ENCODE measurements around the gene CHD2.

The CHD2 gene

GRCh38 chr15:93046721-93047120 lies 146.6 kb downstream of the CHD2 start:
- Histone ChIP-seq H3K9me3 (ENCODE audit: control insufficient read depth in 1 of 2, low read length in 2 of 2) (peaks cover 0 to 6% of the 10 kb centered on the region in 2 donors), H3K4me3 (ENCODE audit: low read depth in 1 of 2, low read length in 2 of 2) (no peak overlapping the region), H3K4me1 (ENCODE audit: control insufficient read depth in 1 of 2, insufficient read depth in 2 of 2, low read length in 2 of 2) (peaks cover 0 to 62% of the 10 kb centered on the region in 2 donors), H3K36me3 (ENCODE audit: control insufficient read depth in 1 of 2, insufficient read depth in 2 of 2, low read length in 2 of 2) (peaks cover 6 to 68% of the 10 kb centered on the region in 2 donors), H3K27me3 (ENCODE audit: low read depth, low read length) (no peaks in the 10 kb centered on the region), H3K27ac (ENCODE audit: low read length) (no peak overlapping the region)

- no peak overlapping the region for H3K4me3 ChIP-seq (ENCODE audit: low read depth in 1 of 2, low read length in 2 of 2)
- peaks cover 6 to 74% of the 10 kb centered on the region in 2 donors for H3K36me3 ChIP-seq (ENCODE audit: control insufficient read depth in 1 of 2, insufficient read depth in 2 of 2, low read length in 2 of 2)
- no peaks in the 10 kb centered on the region for H3K27me3 ChIP-seq (ENCODE audit: low read depth, low read length)
- peaks cover 0 to 71% of the 10 kb centered on the region in 2 donors for H3K4me1 ChIP-seq (ENCODE audit: control insufficient read depth in 1 of 2, insufficient read depth in 2 of 2, low read length in 2 of 2)
- peaks cover 0 to 6% of the 10 kb centered on the region in 2 donors for H3K9me3 ChIP-seq (ENCODE audit: control insufficient read depth in 1 of 2, low read length in 2 of 2)
- no peak overlapping the region for H3K27ac ChIP-seq (ENCODE audit: low read length)
These were observed 147.7 kb downstream of the CHD2 start for GRCh38 chr15:93047621-93048425.

- H3K4me1 ChIP-seq (ENCODE audit: control insufficient read depth in 1 of 2, insufficient read depth in 2 of 2, low read length in 2 of 2): peaks cover 0 to 74% of the 10 kb centered on the region in 2 donors
- no peak overlapping the region for H3K4me3 ChIP-seq (ENCODE audit: low read depth in 1 of 2, low read length in 2 of 2)
- peaks cover 9 to 74% of the 10 kb centered on the region in 2 donors for H3K36me3 ChIP-seq (ENCODE audit: control insufficient read depth in 1 of 2, insufficient read depth in 2 of 2, low read length in 2 of 2)
- H3K27ac ChIP-seq (ENCODE audit: low read length): no peak overlapping the region
- H3K27me3 ChIP-seq (ENCODE audit: low read depth, low read length): no peaks in the 10 kb centered on the region
- peaks cover 0 to 6% of the 10 kb centered on the region in 2 donors for H3K9me3 ChIP-seq (ENCODE audit: control insufficient read depth in 1 of 2, low read length in 2 of 2)
These were observed 148.2 kb downstream of the CHD2 start for GRCh38 chr15:93048426-93048721.

- Histone ChIP-seq H3K27me3 (ENCODE audit: low read depth, low read length) (no peaks in the 10 kb centered on the region), H3K36me3 (ENCODE audit: control insufficient read depth in 1 of 2, insufficient read depth in 2 of 2, low read length in 2 of 2) (peaks cover 9 to 73% of the 10 kb centered on the region in 2 donors), H3K27ac (ENCODE audit: low read length) (no peak overlapping the region), H3K4me3 (ENCODE audit: low read depth in 1 of 2, low read length in 2 of 2) (no peak overlapping the region), H3K9me3 (ENCODE audit: control insufficient read depth in 1 of 2, low read length in 2 of 2) (peaks cover 0 to 6% of the 10 kb centered on the region in 2 donors), H3K4me1 (ENCODE audit: control insufficient read depth in 1 of 2, insufficient read depth in 2 of 2, low read length in 2 of 2) (peaks cover 0 to 75% of the 10 kb centered on the region in 2 donors)
These were observed 148.6 kb downstream of the CHD2 start for GRCh38 chr15:93048759-93049161.

GRCh38 chr15:93049233-93049632 lies 149.1 kb downstream of the CHD2 start:
- peaks cover 0 to 6% of the 10 kb centered on the region in 2 donors for H3K9me3 ChIP-seq (ENCODE audit: control insufficient read depth in 1 of 2, low read length in 2 of 2)
- no peak overlapping the region for H3K4me3 ChIP-seq (ENCODE audit: low read depth in 1 of 2, low read length in 2 of 2)
- no peaks in the 10 kb centered on the region for H3K27me3 ChIP-seq (ENCODE audit: low read depth, low read length)
- no peak overlapping the region for H3K27ac ChIP-seq (ENCODE audit: low read length)
- H3K4me1 ChIP-seq (ENCODE audit: control insufficient read depth in 1 of 2, insufficient read depth in 2 of 2, low read length in 2 of 2): peaks cover 0 to 70% of the 10 kb centered on the region in 2 donors
- H3K36me3 ChIP-seq (ENCODE audit: control insufficient read depth in 1 of 2, insufficient read depth in 2 of 2, low read length in 2 of 2): peaks cover 9 to 68% of the 10 kb centered on the region in 2 donors

GRCh38 chr15:93049914-93050578 lies 149.9 kb downstream of the CHD2 start:
- Histone ChIP-seq H3K27ac (ENCODE audit: low read length) (no peak overlapping the region), H3K4me1 (ENCODE audit: control insufficient read depth in 1 of 2, insufficient read depth in 2 of 2, low read length in 2 of 2) (peaks cover 0 to 69% of the 10 kb centered on the region in 2 donors), H3K4me3 (ENCODE audit: low read depth in 1 of 2, low read length in 2 of 2) (no peak overlapping the region), H3K27me3 (ENCODE audit: low read depth, low read length) (no peaks in the 10 kb centered on the region), H3K36me3 (ENCODE audit: control insufficient read depth in 1 of 2, insufficient read depth in 2 of 2, low read length in 2 of 2) (peaks cover 14 to 67% of the 10 kb centered on the region in 2 donors), H3K9me3 (ENCODE audit: control insufficient read depth in 1 of 2, low read length in 2 of 2) (peaks cover 0 to 6% of the 10 kb centered on the region in 2 donors)

- peaks cover 0 to 65% of the 10 kb centered on the region in 2 donors for H3K4me1 ChIP-seq (ENCODE audit: control insufficient read depth in 1 of 2, insufficient read depth in 2 of 2, low read length in 2 of 2)
- no peak overlapping the region for H3K4me3 ChIP-seq (ENCODE audit: low read depth in 1 of 2, low read length in 2 of 2)
- H3K27ac ChIP-seq (ENCODE audit: low read length): no peak overlapping the region
- H3K27me3 ChIP-seq (ENCODE audit: low read depth, low read length): no peaks in the 10 kb centered on the region
- H3K9me3 ChIP-seq (ENCODE audit: control insufficient read depth in 1 of 2, low read length in 2 of 2): peaks cover 0 to 6% of the 10 kb centered on the region in 2 donors
- H3K36me3 ChIP-seq (ENCODE audit: control insufficient read depth in 1 of 2, insufficient read depth in 2 of 2, low read length in 2 of 2): peaks cover 14 to 61% of the 10 kb centered on the region in 2 donors
These were observed 150.5 kb downstream of the CHD2 start for GRCh38 chr15:93050648-93051047.

- H3K9me3 ChIP-seq (ENCODE audit: control insufficient read depth in 1 of 2, low read length in 2 of 2): peaks cover 0 to under 1% of the 10 kb centered on the region in 2 donors
- peaks cover 14 to 59% of the 10 kb centered on the region in 2 donors for H3K36me3 ChIP-seq (ENCODE audit: control insufficient read depth in 1 of 2, insufficient read depth in 2 of 2, low read length in 2 of 2)
- no peak overlapping the region for H3K4me3 ChIP-seq (ENCODE audit: low read depth in 1 of 2, low read length in 2 of 2)
- H3K27ac ChIP-seq (ENCODE audit: low read length): no peak overlapping the region
- H3K27me3 ChIP-seq (ENCODE audit: low read depth, low read length): no peaks in the 10 kb centered on the region
- H3K4me1 ChIP-seq (ENCODE audit: control insufficient read depth in 1 of 2, insufficient read depth in 2 of 2, low read length in 2 of 2): peaks cover 0 to 67% of the 10 kb centered on the region in 2 donors
These were observed 151.3 kb downstream of the CHD2 start for GRCh38 chr15:93051236-93052089.

- H3K4me1 ChIP-seq (ENCODE audit: control insufficient read depth in 1 of 2, insufficient read depth in 2 of 2, low read length in 2 of 2): peaks cover 0 to 75% of the 10 kb centered on the region in 2 donors
- no peak overlapping the region for H3K27ac ChIP-seq (ENCODE audit: low read length)
- H3K4me3 ChIP-seq (ENCODE audit: low read depth in 1 of 2, low read length in 2 of 2): no peak overlapping the region
- no peaks in the 10 kb centered on the region for H3K27me3 ChIP-seq (ENCODE audit: low read depth, low read length)
- no peaks in the 10 kb centered on the region for H3K9me3 ChIP-seq (ENCODE audit: control insufficient read depth in 1 of 2, low read length in 2 of 2)
- H3K36me3 ChIP-seq (ENCODE audit: control insufficient read depth in 1 of 2, insufficient read depth in 2 of 2, low read length in 2 of 2): peaks cover 14 to 53% of the 10 kb centered on the region in 2 donors
These were observed 152.2 kb downstream of the CHD2 start for GRCh38 chr15:93052090-93052879.

GRCh38 chr15:93055211-93055610 lies 155.1 kb downstream of the CHD2 start:
- Histone ChIP-seq H3K27me3 (ENCODE audit: low read depth, low read length) (no peaks in the 10 kb centered on the region), H3K27ac (ENCODE audit: low read length) (no peak overlapping the region), H3K4me3 (ENCODE audit: low read depth in 1 of 2, low read length in 2 of 2) (no peak overlapping the region), H3K4me1 (ENCODE audit: control insufficient read depth in 1 of 2, insufficient read depth in 2 of 2, low read length in 2 of 2) (peaks cover 0 to 76% of the 10 kb centered on the region in 2 donors), H3K36me3 (ENCODE audit: control insufficient read depth in 1 of 2, insufficient read depth in 2 of 2, low read length in 2 of 2) (peaks cover 13 to 34% of the 10 kb centered on the region in 2 donors), H3K9me3 (ENCODE audit: control insufficient read depth in 1 of 2, low read length in 2 of 2) (no peaks in the 10 kb centered on the region)

Data from muscle layer of duodenum (tissue), 2 donors.